GM19328 (cell line): ENCODE results near the gene RIT1.

ENCODE experiments used
- ATAC-seq: cut with Tn5 transposase; IDR thresholded peaks from one replicate; pipeline ENCODE4 v1.9.1; 2021; ENCODE audit warnings: mild to moderate bottlenecking, moderate library complexity; ENCODE audit not compliant: unreplicated experiment

Gene RIT1

GRCh38 chr1:155911156-155912055 lies at the start of gene RIT1:
RIT1 (minus strand) TSS chr1:155911349; CDS start chr1:155910761, 588 bp downstream.
- ATAC-seq, result peak; percentile 81

- no peak for ATAC-seq
Observed at GRCh38 chr1:155960081-155960745, 49.1 kb upstream of the RIT1 start.

- ATAC-seq, result no peak
Observed at GRCh38 chr1:155957411-155957915, 46.3 kb upstream of the RIT1 start.

- no peak for ATAC-seq
Observed at GRCh38 chr1:155954645-155955044, 43.5 kb upstream of the RIT1 start.

GRCh38 chr1:155952505-155952890 lies 41.3 kb upstream of the RIT1 start:
- no peak for ATAC-seq

GRCh38 chr1:155951753-155952504 lies 40.8 kb upstream of the RIT1 start:
- no peak for ATAC-seq

- no peak for ATAC-seq
Observed at GRCh38 chr1:155950829-155951228, 39.7 kb upstream of the RIT1 start.

GRCh38 chr1:155947741-155948140 lies 36.6 kb upstream of the RIT1 start:
- ATAC-seq, result no peak

GRCh38 chr1:155947292-155947691 lies 36.1 kb upstream of the RIT1 start:
- no peak for ATAC-seq

GRCh38 chr1:155946633-155947219 lies 35.6 kb upstream of the RIT1 start:
- ATAC-seq, result no peak

GRCh38 chr1:155944444-155944799 lies 33.3 kb upstream of the RIT1 start:
- ATAC-seq, result no peak

- no peak for ATAC-seq
Observed at GRCh38 chr1:155942578-155943141, 31.5 kb upstream of the RIT1 start.

- no peak for ATAC-seq
Observed at GRCh38 chr1:155941845-155942531, 30.8 kb upstream of the RIT1 start.

- no peak for ATAC-seq
Observed at GRCh38 chr1:155940993-155941844, 30.1 kb upstream of the RIT1 start, which contains the start of gene RXFP4. RXFP4 (plus strand) TSS chr1:155941638; CDS start chr1:155941710, 72 bp downstream.

- no peak for ATAC-seq
Observed at GRCh38 chr1:155940482-155940992, 29.4 kb upstream of the RIT1 start.

- no peak for ATAC-seq
Observed at GRCh38 chr1:155938220-155938627, 27.1 kb upstream of the RIT1 start.

- ATAC-seq, result no peak
Observed at GRCh38 chr1:155934936-155935590, 23.9 kb upstream of the RIT1 start.
